Stromal cell of bone marrow (primary cell): ENCODE results near the gene ABCA2.
"Not testable (repeated sequence)": the region's sequence is repeated elsewhere in the genome, so short reads cannot be mapped to it uniquely, and the experiment has no call there.

ENCODE experiments used
- DNase-seq: peaks from one replicate; pipeline ENCODE4 v3.0.0-alpha.2; 2012; ENCODE audit warnings: low read depth

The ABCA2 gene

DNA sequence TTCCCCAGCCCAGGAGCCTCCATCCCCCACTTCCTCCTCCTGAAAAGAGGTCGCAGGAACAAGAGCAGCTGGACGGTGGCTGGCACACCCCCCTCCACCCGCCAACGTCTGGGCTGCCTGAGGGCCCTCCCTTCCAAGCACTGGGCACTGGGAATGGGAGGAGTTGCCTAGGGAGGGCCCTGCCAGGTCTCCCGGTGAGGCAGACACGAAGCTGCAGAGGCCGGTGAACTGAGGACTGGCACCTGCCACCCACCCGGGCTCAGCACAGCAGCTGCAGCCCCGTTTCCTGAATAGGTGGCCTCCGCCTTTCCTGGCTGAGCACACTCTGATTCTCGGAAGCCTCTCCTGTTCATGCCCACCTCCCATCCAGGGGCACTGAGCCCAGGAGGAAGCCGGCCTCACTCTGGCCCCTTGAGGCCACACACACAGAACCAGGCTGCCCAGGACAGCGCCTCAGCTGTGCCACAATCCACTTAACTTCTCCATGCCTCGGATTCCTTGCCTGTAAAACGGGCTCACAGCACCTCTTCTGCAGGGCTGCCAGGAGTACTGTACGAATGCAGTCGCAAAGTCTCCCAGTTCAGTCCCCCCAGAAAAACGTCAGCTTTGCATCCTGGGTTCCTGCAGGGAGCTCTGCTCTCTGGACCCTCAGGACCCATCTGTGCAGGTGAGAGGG is 16.6 kb upstream of the ABCA2 start:
- DNase-seq: no peak

DNA sequence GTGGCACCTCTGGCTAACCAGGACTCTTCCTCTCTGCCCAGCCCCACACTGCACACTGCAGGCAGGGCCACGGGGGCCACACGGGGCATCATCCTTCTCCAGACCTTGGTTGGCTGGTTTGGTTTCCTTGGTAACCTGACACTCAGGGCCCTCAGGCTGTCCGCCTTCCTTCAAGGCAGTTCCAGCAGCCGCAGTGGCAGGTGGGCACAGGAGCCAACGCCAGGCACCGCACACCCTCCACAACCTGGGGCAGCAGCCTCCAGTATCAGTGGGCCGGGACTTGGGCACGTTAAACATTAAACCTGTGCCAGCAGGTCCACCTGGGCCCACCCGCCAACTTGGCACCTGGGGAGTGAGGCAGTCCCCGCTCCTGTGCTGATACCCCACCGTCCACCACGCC is 16.0 kb upstream of the ABCA2 start:
- DNase-seq: no peak

DNA sequence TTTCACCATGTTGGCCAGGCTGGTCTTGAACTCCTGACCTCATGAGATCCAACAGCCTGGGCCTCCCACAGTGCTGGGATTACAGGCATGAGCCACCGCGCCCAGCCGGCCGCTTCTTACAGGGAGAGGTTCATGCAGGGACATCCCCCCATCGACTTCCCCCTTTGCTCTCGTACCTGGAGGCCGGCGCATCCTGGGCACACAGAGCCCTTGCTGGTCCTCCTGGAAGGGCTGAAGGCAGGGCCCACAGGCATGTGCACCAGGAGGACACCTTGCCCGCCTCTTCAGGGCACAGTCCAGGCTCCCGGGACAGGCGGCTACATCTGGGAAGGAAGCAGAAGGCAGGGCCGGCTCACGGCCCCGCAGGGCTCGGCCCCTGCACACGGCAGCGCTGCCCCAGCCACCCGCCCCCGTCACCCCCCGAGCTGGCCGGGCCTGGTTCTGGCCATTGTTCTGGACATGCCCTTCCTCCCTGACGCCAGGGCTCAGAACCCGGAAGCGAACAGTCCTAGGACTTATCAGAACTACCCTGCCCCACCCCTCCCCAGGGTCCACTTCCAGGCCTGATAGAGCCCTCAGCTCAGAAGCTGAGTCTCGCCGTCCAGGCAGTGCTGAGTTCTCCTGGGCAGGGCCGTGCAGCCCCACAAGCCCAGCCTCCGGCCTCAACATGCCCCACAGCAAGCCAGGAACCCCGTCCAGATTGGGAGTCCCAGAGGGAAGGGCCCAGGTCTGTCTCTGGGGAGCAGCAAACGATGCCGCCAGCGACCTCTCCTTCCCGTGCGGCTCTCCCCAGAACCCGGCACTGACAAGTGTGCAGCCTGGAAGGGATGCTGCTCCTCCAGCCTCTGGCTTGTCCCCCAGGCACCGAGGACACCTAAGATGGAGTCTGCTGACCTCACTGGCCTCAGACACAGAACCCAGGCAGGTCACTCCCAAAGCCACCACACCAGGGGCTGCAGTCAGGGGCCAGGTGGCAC is 15.0 kb upstream of the ABCA2 start:
- DNase-seq: no peak

DNA sequence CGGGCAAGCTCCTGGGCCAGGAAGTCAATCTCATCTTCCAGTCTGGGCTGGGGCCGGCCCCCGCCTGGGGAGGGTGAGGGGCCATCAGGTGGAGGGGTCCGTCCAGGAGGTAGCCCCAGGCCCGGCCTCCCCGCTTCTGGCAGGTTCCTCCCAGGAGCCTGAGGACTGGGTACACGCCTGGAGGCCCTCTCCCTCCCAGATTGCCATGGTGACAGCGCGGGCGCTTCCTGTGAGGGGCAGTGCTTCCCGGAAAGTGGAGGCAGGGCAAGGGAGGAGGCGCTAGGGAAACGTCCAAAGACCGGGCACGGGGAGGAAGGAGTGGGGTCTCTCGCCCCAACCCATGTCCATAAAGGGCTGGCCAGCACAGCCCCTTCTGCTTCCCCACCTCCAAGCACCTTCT is 13.1 kb upstream of the ABCA2 start:
- no peak for DNase-seq

DNA sequence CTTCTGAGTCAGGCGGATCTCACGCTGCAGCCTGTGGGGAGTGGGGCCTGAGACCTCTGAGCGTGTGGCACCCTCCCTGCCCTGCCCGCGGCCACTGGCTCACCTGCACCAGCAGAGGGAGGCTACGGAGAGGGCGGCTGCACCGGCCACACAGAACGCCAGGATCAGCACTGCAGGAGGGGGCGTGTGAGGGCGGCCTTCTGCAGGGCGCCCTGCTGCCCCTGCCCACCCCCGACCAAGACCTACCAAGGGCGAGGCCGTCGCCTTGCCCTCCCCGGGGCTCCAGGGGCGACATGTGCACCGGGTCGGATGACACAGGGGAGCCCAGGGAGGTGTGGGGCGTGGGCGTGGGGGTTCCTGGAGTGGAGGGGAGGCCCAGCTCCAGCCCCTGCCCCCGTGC is 12.5 kb upstream of the ABCA2 start:
- DNase-seq: no peak

DNA sequence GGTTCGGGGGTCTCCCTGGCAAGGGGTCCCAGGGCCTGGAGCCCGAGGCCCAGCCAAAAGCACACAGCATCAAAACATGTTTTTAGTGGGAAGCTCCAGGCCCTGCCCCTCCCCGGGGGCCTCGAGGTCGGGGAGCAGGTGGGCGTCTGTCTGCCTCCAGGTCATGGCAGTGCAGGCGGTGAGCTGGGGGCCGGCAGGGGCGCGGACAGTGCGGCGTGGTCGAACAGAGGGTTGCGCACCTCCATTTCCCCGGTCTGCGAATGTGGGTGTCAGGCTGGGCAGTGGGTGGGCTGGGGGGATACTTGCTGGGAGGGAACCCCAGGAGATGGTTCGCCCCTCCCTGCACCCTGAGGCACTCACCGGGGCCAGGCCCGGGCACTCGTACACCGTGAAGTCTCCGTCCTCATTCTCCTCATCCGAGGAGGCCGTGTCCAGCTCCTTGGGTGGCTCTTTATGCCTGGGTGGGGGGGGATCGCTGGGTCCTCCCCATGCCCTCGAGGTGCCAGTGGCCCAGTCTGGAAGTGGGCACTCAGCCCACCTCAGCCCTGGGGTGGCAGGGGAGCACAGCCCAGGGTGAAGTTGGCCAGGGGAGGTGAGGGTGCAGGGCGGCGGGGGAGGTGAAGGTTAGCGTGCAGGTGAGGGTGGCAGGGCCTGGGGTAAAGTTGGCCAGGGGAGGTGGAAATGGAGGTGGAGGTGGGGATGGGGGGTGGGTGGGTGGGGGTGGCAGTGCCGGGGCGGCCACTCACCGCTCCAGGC is 11.8 kb upstream of the ABCA2 start:
- DNase-seq: no peak

DNA sequence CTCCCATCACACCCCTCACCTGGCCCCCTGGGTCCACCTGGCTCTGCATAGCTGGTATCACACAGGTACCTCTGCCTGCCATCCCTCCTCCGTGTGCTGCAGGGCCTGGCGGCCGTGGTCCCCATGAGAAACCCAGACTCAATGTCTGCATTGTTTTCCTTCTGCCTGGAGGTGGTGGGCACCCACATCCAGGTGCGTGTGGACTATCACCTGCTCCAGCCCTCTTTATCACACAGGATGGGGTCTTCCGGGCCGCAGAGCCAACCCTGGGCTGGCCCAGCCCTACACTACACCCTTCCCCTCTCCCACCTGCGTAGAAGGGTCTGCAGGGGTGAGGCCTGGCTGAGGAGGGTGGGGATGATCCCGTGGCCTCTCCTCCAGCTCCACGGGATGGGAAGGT is 10.9 kb upstream of the ABCA2 start:
- no peak for DNase-seq

DNA sequence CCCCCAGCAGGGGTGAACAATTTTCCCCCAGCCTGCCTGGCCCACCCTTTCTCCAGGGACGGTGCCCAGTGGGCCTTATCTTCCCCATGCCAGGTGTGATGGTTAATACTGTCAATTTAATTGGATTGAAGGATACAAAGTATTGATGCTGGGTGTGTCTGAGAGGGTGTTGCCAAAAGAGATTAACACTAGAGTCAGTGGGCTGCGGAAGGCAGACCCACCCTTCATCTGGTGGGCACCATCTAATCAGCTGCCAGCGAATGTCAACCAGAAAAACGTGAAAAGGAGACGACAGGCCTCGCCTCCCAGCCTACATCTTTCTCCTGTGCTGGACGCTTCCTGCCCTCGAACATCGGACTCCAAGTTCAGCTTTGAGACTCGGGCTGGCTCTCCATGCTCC is 9.4 kb upstream of the ABCA2 start:
- DNase-seq: no peak

DNA sequence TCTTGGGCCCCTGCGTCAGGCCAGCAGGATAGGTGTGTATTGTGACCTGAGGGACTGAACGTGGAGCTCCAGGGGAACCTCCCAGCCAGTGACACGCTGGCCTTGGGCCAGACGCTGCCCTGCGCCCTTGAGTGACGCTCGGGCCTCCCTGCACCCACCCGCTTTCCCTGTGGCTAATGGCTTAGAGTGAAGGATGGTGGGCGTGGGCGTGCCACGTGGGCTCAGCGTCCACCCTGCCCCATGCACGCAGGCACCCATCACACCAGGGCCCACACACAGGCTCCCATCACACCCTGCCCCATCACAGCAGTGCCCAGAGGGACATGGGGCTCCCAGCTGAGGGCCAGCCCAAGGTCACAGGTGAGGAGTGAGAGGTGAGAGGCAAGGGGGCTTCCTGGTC is 9.0 kb upstream of the ABCA2 start:
- no peak for DNase-seq

DNA sequence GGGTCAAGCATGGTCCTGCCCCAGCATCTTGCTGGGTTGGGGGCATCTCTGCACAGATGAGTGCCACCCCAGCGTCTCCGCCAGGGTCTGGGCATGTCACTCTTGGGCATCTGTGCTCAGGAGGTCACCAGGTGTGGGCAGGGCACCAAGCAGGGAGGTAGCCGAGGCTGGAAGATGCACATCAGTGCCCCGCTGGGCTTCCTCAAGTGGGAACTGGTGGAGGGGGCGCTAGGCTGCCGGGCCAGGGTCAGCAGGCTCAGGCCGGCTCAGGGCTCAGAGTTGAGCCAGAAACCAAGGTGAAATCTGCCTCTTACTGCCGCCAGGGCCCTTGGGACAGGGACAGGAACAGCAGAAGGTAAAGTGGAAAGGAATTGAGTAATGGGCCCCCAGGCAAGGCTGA is 7.9 kb upstream of the ABCA2 start:
- DNase-seq: no peak

DNA sequence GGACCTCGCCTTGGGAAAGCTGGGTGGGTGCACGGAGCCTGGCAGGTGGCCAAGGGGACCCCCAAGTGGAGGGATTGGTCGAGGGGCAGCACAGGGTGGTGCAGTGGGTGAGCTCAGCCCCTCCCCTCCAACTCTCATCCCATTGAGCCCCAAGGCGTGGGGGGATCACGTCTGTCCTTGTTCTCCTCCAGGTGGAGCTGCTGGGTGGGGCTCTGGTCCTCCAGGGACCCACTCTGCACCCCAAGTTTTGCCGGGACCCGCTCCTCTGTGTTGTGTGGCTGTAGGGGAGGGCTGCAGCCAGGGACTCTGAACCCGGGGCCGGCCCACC is 7.4 kb upstream of the ABCA2 start:
- DNase-seq: no peak

DNA sequence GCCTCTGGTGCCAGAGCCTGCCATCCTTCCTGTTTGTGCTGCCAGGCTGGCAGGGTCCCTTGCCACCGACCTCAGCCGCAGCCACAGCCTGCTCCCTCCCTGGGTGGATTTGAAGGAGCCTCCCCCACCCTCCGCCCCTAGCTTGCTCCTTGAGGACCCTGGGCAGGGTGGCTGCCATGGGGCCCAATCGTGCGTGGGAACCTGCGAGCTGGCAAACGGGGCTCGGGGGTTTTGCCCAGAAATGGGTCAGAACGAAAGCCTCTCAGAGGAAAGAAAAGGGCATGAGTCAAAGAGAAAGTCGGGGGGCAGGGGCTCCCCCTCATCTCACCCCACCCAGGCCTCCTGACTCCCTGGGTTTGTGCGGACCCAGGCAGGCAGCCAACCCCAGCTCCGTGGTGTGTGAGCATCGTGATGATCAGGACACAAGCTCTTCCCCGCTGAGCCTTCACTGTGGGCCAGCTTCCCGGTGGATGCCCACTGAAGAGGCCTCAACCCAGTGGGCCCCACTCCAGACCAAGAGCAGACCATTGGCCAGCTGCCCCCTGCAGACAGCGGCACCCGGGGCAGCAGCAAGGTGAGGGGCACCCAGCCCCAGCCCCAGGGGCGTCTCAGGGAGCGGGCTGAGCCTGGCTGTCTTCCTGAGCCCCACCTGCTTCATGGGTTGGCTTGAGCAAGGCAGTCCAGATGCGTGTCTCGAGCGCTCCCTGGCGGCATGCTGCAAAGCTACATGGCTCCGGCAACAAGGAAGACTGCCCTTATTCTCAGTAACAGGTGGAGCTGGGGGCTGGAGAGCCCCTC is 6.9 kb upstream of the ABCA2 start:
- DNase-seq: no peak

DNA sequence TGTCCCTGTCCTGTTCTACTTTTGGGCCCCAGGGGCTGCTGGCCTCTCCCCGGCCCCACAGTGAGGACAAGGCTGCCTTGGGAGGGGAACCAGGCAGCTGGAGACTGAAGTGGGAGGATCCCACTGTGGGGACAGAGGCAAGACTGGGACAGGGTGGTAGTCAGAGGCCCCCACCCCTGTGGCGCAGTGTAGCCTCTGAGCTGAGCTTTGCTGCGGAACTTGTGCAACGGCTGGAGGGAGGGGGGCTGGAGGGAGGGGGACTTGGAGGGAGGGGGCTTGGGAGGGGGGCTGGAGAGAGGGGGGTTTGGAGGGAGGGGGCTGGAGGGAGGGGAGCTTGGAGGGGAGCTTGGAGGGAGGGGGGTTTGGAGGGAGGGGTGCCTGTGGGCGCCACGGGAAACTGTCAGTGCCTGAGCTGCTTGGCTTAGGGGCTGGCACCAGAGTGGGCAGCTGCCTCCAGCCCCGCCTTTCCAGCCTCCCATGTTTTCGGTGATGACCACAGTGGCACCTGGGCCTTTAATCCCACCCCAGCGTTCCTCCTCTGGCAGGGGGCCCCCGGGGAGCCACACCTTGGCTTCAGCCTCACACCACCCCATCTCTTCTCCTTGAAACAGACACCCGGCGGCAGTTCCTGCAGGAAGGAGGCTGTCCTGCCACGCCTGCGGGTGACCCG is 6.1 kb upstream of the ABCA2 start:
- no peak for DNase-seq

DNA sequence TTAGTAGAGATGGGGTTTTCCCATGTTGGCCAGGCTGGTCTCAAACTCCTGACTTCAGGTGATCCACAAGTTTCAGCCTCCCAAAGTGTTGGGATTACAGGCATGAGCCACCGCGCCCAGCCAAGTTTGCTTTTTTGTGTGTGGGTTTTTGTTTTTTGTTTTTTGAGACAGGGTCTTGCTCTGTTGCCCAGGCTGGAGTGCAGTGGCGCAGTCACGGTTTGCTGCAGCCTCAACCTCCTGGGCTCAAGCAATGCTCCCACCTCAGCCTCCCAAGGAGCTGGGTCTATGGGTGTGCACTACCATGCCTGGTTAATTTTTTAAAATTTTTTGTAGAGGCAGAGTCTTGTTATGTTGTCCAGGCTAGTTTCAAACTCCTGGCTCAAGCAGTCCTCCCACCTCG is 5.4 kb upstream of the ABCA2 start:
- DNase-seq: not testable (repeated sequence)

DNA sequence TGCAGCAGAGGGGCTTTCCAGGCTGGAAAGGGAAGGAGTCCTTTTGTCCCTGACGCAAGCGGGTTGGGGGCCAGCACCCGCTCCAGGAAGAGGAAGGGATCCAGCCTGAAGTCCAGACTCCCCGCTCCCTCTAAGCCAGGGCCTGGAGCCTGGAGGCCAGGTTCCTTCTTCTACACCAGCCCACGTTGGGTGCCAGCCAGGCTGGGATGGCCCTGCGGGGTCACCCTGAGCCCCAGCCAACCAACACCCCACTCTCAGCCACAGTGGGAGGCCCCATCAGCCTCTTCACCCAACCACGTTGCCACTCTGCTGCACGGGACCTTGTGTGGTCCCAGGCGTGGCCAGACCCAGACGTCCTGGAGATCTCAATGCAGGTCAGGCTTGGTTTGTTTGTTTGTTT is 4.8 kb upstream of the ABCA2 start:
- DNase-seq: no peak

DNA sequence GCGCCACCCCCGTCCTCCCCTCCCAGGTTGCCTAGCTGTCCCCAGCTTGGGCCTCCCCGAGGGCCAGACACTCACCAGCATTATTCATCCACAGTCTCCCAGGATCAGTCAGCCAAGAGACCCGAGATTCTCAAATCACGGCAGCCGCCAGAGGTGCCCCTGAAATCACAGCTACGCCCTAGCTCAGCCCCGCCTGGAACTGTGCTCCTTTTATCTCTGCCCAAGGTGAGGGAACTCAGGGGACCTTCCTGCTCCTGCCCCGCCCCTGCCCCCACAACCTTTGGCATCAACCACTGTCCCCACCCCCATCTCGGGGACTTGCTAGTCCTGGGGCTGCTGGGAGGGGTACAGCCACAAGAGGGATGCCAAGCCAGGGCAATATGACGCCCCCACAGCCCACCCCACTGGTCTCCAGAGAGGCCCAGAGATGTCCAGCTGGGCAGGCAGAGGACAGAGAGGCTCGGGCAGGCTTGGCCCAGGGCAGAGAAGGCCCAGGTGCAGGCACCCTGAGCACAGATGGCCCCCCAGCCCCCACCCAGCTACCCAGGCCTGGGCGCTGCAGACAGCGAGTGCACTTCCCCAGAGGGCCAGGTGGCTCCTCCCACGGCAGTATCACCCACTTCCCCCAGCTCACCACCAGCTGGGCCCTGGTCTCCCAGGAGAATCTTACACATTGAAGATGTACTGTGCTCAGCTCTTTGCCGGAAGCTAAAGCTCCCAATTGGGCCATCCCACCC is 4.0 kb upstream of the ABCA2 start, which contains the start of gene FUT7:
FUT7 (minus strand) TSS at position 185 of the 737 bp plus-strand sequence; CDS start at position 88, 97 bp downstream.
- DNase-seq: no peak

DNA sequence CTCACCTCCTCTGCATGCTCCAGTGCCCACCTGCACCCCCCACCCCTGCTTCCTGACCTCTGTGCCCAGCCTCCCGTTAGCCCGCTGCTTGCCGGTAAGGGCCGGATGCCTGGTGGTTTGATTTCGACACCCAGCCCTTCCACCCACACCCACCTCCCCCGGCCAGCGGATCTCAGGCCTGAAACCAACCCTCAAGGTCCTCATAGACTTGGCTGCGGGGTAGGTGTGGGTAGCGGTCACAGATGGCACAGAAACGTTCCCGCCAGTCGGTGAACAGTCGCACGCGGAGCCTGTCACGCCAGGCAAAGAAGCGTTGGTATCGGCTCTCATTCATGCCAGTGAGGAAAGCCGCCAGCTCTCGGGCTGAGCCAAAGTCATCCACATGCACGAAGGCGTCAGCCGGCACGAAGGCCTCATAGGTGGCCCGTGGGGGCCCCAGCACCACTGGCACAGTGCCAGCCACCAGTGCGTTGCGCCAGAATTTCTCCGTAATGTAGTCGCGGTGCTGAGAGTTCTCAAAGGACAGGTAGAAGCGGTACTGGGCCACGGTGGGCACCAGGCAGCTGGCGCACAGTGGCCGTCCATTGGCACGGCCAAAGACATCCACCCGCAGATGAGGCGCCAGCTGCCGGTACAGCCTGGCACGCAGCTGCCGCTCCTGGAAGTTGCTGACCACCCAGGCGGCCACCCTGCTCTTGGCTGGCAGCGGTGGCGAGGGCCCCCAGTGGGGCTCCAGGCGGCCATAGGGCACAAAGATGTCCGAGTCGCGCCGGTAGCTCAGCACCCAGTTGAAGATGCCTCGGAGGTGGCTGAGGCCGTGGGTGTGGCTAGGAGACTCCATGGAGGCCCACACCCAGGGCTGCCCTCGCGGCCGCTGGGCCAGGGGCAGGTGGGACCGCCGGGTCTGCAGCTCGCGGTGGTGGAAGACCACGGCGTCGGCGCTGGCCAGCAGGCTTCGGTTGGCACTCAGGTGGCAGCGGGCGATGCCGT is 2.8 kb upstream of the ABCA2 start:
- no peak for DNase-seq

DNA sequence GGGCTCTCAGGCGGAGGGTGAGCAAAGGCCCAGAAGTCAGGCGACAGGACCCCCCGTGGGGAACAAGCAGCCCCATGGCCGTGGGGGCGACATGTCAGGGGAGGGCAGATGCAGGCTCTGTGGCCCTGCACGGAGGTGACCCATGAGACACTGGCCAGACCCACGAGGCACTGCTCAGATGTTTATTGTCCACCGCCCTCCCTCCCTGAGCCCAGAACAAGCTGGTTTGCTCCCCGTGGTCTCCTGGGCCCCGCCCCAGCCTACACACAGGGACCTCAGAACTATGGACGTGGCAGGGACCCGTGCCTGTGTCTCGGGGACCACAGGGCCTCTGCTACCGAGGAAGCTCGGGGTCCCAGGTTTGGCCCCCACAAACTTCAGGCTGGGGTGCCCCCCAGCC is 2.0 kb upstream of the ABCA2 start:
- no peak for DNase-seq
